ENCODE results near the gene ZSWIM5. TPM values are rescaled to one million over a fixed set of nuclear protein-coding genes. Genes with fewer than 3 reads are reported as not detected.

ZSWIM5 gene
- total and polyA plus RNA-seq, 2 experiments from 2014 or later, result 2.0 to 4.0 TPM

- Histone ChIP-seq H2AFZ (no peak overlapping the region), H3K4me1 (ENCODE audit: insufficient read depth) (peaks cover 4% of the 10 kb centered on the region), H3K4me3 (no peak overlapping the region), H3K27me3 (no peaks in the 10 kb centered on the region), H3K4me2 (no peak overlapping the region), H3K79me2 (no peaks in the 10 kb centered on the region), H3K9me3 (ENCODE audit: low read depth) (no peaks in the 10 kb centered on the region), H3K9me2 (replicated peaks; ENCODE audit: insufficient read depth) (no peaks in the 10 kb centered on the region), H4K20me1 (ENCODE audit: insufficient read depth, poor library complexity, severe bottlenecking) (no peaks in the 10 kb centered on the region), H3K27ac (no peak overlapping the region), H3K36me3 (replicated peaks; ENCODE audit: insufficient read depth, low read depth) (no peaks in the 10 kb centered on the region)
- no peak for DNase-seq (ENCODE audit: low spot score)
- TF ChIP-seq EZH2phosphoT487 (IDR thresholded peaks at IDR 0.05; ENCODE audit: low read depth, severe bottlenecking, unreplicated experiment) (no peak), EZH2 (IDR thresholded peaks at IDR 0.05; ENCODE audit: borderline replicate concordance) (no peak)
- 93% methylated on average over 1 of the region's 1 CpG for WGBS (ENCODE audit: low lambda C conversion rate, missing lambda C conversion rate)
These were observed 173.0 kb downstream of the ZSWIM5 start for GRCh38 chr1:45033356-45033755.

GRCh38 chr1:45032837-45033236 lies 173.6 kb downstream of the ZSWIM5 start:
- no peak for DNase-seq (ENCODE audit: low spot score)
- Histone ChIP-seq H3K9me3 (ENCODE audit: low read depth) (no peaks in the 10 kb centered on the region), H3K4me1 (ENCODE audit: insufficient read depth) (peaks cover 4% of the 10 kb centered on the region), H3K4me2 (no peak overlapping the region), H3K27me3 (no peaks in the 10 kb centered on the region), H3K4me3 (no peak overlapping the region), H4K20me1 (ENCODE audit: insufficient read depth, poor library complexity, severe bottlenecking) (no peaks in the 10 kb centered on the region), H3K27ac (no peak overlapping the region), H2AFZ (no peak overlapping the region), H3K79me2 (no peaks in the 10 kb centered on the region), H3K9me2 (replicated peaks; ENCODE audit: insufficient read depth) (no peaks in the 10 kb centered on the region), H3K36me3 (replicated peaks; ENCODE audit: insufficient read depth, low read depth) (no peaks in the 10 kb centered on the region)
- 84% methylated on average over 2 of the region's 2 CpGs for WGBS (ENCODE audit: low lambda C conversion rate, missing lambda C conversion rate)
- TF ChIP-seq EZH2 (IDR thresholded peaks at IDR 0.05; ENCODE audit: borderline replicate concordance), result no peak

- Histone ChIP-seq H3K4me1 (ENCODE audit: insufficient read depth) (no peaks in the 10 kb centered on the region), H3K36me3 (replicated peaks; ENCODE audit: insufficient read depth, low read depth) (no peaks in the 10 kb centered on the region), H3K4me2 (no peak overlapping the region), H3K27ac (no peak overlapping the region), H3K9me3 (ENCODE audit: low read depth) (no peaks in the 10 kb centered on the region), H3K27me3 (no peaks in the 10 kb centered on the region), H3K79me2 (no peaks in the 10 kb centered on the region), H3K4me3 (no peak overlapping the region), H2AFZ (no peak overlapping the region), H3K9me2 (replicated peaks; ENCODE audit: insufficient read depth) (no peaks in the 10 kb centered on the region), H4K20me1 (ENCODE audit: insufficient read depth, poor library complexity, severe bottlenecking) (no peaks in the 10 kb centered on the region)
- WGBS (ENCODE audit: low lambda C conversion rate, missing lambda C conversion rate), result 89% methylated on average over 1 of the region's 1 CpG
- no peak for TF ChIP-seq EZH2phosphoT487 (IDR thresholded peaks at IDR 0.05; ENCODE audit: low read depth, severe bottlenecking, unreplicated experiment)
- no peak for TF ChIP-seq EZH2 (IDR thresholded peaks at IDR 0.05; ENCODE audit: borderline replicate concordance)
- no peak for TF ChIP-seq CTCF (IDR thresholded peaks at IDR 0.05; ENCODE audit: poor library complexity)
- DNase-seq (ENCODE audit: low spot score), result no peak
These were observed 180.0 kb downstream of the ZSWIM5 start for GRCh38 chr1:45026446-45026845.

GRCh38 chr1:45023663-45024062 lies 182.7 kb downstream of the ZSWIM5 start:
- Histone ChIP-seq H3K9me2 (replicated peaks; ENCODE audit: insufficient read depth) (no peaks in the 10 kb centered on the region), H4K20me1 (ENCODE audit: insufficient read depth, poor library complexity, severe bottlenecking) (no peaks in the 10 kb centered on the region), H3K79me2 (no peaks in the 10 kb centered on the region), H3K4me3 (no peak overlapping the region), H3K4me1 (ENCODE audit: insufficient read depth) (no peaks in the 10 kb centered on the region), H3K36me3 (replicated peaks; ENCODE audit: insufficient read depth, low read depth) (no peaks in the 10 kb centered on the region), H3K9me3 (ENCODE audit: low read depth) (no peaks in the 10 kb centered on the region), H2AFZ (no peak overlapping the region), H3K27ac (no peak overlapping the region), H3K27me3 (no peaks in the 10 kb centered on the region), H3K4me2 (no peak overlapping the region)
- DNase-seq (ENCODE audit: low spot score), result no peak
- 97% methylated on average over 1 of the region's 1 CpG for WGBS (ENCODE audit: low lambda C conversion rate, missing lambda C conversion rate)
- TF ChIP-seq EZH2phosphoT487 (IDR thresholded peaks at IDR 0.05; ENCODE audit: low read depth, severe bottlenecking, unreplicated experiment) (no peak), EZH2 (IDR thresholded peaks at IDR 0.05; ENCODE audit: borderline replicate concordance) (no peak), CTCF (IDR thresholded peaks at IDR 0.05; ENCODE audit: poor library complexity) (no peak)

Measured in hepatocyte (in vitro differentiated cells).